GM19043 (cell line): ENCODE data around the gene PSPN.
"Not testable (repeated sequence)": the region's sequence is repeated elsewhere in the genome, so short reads cannot be mapped to it uniquely, and the experiment has no call there.

Experiments used
- ATAC-seq: cut with Tn5 transposase; IDR thresholded peaks from one replicate; pipeline ENCODE4 v1.9.1; 2021; ENCODE audit warnings: low read depth; ENCODE audit not compliant: unreplicated experiment

PSPN gene

GRCh38 chr19:6406401-6406800 is 30.7 kb upstream of the PSPN start:
- no peak for ATAC-seq

GRCh38 chr19:6402837-6403608 is 27.3 kb upstream of the PSPN start:
- no peak for ATAC-seq

GRCh38 chr19:6402058-6402457 is 26.3 kb upstream of the PSPN start:
- ATAC-seq, result no peak

GRCh38 chr19:6400062-6400944 is 24.6 kb upstream of the PSPN start:
- ATAC-seq, result not testable (repeated sequence)

- no peak for ATAC-seq
Observed at GRCh38 chr19:6396305-6396704, 20.6 kb upstream of the PSPN start.

- no peak for ATAC-seq
Observed at GRCh38 chr19:6394831-6395230, 19.1 kb upstream of the PSPN start.

GRCh38 chr19:6393983-6394412 is 18.3 kb upstream of the PSPN start:
- no peak for ATAC-seq

GRCh38 chr19:6393074-6393982 is 17.6 kb upstream of the PSPN start, which contains the start of gene GTF2F1:
GTF2F1 (minus strand) TSS chr19:6393164; CDS start chr19:6392995, 169 bp downstream.
- ATAC-seq, result peak; percentile 70

- no peak for ATAC-seq
Observed at GRCh38 chr19:6392221-6393073, 16.7 kb upstream of the PSPN start.

GRCh38 chr19:6387372-6387771 is 11.6 kb upstream of the PSPN start:
- ATAC-seq, result no peak

GRCh38 chr19:6384381-6384780 is 8.6 kb upstream of the PSPN start:
- no peak for ATAC-seq

GRCh38 chr19:6383188-6383587 is 7.5 kb upstream of the PSPN start:
- ATAC-seq, result no peak

GRCh38 chr19:6381030-6381750 is 5.5 kb upstream of the PSPN start:
- ATAC-seq, result no peak

GRCh38 chr19:6379744-6380143 is 4.0 kb upstream of the PSPN start:
- ATAC-seq, result no peak

GRCh38 chr19:6378486-6378885 is 2.8 kb upstream of the PSPN start:
- ATAC-seq, result no peak

- no peak for ATAC-seq
Observed at GRCh38 chr19:6378041-6378440, 2.3 kb upstream of the PSPN start.

GRCh38 chr19:6376512-6377190 is 918 bp upstream of the PSPN start:
- no peak for ATAC-seq

- ATAC-seq, result no peak
Observed at GRCh38 chr19:6374711-6375410, 872 bp downstream of the PSPN start.
